GOT3 (cell line): ENCODE data around the gene PIM3.

Source experiments
- DNase-seq: peaks from one replicate; lab custom pipeline; 2025; ENCODE audit warnings: mixed read lengths; lab: John Stamatoyannopoulos, UW

PIM3 gene

DNA sequence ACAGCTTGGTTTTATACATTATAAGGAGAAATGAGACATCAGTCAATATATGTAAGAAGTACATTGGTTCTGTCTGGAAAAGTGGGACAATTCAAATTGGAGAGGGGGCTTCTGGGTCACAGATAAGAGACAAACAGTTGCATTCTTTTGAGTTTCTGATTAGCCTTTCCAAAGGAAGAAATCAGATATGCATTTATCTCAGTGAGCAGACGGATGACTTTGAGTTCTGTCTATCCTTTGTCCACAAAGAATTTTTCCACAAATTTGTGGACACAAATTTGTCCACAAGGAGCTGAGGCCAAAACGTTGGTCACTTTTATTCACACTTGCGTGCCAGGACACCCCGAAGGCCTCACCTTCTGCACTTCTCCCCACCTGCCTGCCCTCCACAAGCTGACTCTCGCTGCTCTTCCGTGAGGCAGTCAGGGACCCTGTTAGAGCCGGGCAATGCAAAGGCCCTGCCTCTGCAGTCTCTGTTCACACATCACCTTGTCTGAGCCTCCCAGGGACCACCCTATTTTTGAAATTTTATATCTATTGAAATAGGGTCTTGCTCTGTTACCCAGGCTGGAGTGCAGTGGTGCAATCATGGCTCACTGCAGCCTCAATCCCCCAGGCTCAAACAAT lies 31.4 kb downstream of the PIM3 start:
- DNase-seq = no peak

DNA sequence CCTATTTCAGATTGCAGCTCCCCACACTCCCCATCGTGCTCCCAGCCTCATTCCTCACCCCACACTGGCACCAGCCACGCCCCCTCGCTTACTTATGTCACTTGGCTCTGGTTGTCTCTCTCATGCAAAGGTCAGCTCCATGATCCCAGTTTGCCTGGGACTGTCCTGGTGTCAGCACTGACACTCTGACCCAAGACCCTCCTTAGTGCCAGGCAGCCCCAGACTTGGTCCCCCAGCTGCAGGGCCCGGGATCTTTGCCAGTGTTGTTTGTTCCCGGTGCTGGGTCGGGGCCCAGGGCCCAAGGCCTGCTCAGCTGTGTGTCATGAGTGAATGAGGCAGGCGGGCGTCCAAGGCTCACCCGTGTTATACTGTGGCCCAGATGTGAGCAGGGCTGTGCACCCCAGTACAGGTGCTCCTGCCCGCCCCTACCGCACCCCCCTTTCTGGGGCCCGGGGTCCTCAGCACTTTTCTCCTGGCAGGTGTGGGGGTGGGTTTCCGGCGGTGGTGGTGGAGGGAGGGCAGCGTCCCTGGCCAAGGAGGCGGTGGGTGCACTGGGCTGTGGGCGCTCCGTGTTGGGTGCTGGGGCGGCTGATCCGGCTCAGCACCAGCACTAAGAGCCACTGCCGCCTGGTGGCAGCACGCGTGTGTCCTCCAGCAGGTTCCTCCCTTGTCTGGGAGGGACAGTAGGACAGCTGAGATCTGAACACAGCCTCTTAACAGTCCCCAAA lies 32.5 kb downstream of the PIM3 start:
- no peak for DNase-seq

DNA sequence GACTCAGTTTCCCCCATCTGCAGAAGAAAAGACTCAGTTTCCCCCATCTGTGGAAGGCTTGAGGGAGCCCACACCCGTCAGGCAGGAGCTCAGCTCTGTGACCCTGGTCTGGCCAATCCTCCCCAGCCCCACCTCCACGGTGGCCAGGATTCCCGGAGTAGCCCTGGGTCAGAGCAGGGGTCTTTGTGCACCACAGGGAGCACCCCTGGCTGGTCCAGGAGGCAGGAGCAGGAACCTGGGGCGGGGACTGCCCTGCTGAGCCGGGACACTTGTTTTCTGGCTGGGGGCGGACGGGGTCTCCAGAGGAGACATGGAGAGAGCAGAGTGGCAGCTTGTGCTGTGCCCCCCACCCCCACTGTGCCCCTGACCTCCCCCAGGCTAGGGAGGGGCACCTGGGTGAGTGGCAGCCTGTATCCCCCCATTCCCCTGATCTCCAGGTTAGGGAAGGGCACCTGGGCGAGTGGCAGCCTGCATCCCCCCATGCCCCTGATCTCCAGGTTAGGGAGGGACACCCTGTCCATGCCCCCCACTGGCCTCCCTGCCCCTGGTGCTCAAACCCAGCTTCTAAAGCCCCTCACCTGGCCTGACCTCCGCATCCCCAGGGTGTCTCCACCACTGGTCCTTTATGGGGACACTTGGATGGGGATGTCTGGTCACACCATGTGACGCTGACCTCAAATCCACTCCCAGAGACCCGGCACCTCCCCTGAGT lies 33.2 kb downstream of the PIM3 start:
- DNase-seq = no peak

- no peak for DNase-seq
Observed at GRCh38 chr22:49994361-49995040, 33.9 kb downstream of the PIM3 start.

GRCh38 chr22:49995041-49995360 lies 34.4 kb downstream of the PIM3 start:
- no peak for DNase-seq

DNA sequence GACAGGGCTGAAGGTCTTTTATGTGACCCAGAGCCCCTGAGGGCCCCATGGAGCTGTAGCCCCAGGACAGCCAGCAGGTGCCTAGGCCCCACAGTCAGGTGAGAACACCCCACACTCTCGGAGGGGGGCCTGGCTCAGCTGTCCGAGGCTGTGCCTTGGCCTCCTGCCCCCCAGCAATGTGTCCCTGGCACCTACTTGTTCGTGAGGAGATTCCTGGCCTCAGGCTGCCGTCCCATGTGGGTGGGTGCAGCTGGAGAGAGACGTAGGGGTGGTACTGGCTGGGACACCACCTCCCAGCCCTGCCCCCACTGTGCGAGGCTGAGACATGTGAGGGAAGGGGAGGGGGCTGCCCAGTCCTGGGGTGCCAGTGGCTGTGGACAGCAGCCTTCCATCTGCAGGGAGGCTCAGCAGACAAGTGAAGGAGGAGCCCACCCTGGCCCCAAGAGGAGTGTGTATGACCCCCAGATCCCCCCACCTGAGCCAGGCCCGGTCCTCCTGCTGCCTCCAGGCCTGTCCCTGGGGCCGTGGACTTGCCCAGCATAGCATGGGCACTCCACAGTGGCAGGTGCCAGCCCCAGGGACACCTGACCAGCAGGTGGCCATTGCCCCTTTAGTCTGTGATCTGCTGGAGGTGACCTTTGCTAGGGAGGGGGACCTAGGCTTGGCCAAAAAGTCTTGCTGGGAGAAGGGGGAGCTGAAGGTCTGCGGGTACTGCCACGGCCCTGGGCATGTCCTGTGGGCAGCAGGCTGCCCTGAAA lies 35.0 kb downstream of the PIM3 start:
- DNase-seq = no peak

DNA sequence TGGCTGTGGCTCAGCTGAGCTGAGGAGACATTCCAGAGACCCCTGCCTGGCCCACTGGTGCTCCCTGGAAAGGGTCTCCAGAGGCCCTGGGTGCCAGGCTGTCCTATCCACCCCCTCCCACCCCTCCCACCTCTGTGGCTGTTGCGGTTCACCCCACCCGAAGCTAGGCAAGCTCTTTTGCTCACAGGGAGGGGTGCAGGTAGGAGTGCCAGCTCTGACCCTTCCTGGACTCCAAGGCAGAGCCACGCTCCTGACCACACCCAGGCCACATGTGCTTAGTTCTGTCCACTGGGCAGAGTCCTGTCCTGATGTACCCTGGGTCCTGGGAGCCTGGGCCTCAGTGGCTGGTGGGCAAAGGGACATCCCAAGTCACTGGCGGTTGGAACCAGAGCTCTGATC lies 35.5 kb downstream of the PIM3 start:
- DNase-seq = no peak

DNA sequence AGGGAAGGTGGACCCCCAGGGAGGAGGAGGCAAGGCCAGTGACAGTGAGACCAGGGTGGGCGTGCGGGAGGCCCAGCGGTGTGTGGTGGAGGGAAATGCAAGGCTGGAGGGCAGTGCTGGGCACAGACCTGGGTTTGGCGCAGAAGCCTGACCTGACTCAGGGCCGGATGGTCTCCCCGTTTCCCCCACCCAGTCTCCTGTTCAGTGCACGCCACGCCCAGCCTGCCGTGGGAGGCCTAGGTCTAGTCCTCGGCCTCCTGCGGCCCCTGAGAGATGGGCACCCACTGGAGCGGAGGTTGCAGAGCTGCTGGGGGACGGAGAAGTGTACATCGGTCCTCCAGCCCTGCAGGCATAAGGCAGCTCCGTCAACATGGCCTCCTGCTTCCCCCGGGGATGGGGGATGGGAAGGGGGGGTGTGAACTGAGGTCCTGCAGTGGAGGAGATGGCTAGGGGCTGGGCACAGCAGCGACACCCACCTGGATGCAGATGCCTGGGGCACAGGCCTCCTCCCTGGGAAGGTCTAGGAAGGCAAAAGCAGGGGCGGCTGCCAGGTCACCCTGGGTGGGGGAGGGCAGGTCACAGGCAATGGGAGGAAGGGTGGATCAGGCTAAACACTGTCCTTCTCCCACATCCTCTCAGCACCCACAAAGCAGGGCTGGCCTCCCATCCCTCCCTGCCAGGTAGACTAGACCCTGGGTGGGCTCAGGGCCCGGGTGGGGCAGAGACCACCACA lies 36.1 kb downstream of the PIM3 start:
- no peak for DNase-seq

DNA sequence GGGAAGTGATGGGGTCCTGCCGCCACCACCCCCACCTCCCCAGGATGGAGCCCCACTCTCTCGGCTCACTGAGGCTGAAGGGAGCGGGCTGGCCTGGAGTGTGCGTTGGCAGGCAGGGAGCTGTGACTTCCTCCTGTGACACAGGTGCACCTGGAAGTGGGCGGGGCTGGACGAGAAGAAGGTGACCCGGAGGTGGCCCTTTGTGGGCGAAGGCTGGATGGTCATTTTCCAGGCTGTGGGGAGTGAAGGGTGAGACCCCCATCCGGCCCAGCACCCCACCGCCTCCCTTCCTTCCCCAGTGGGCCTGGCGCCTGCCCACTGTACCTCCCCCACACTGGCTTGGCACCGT lies 36.7 kb downstream of the PIM3 start:
- no peak for DNase-seq

DNA sequence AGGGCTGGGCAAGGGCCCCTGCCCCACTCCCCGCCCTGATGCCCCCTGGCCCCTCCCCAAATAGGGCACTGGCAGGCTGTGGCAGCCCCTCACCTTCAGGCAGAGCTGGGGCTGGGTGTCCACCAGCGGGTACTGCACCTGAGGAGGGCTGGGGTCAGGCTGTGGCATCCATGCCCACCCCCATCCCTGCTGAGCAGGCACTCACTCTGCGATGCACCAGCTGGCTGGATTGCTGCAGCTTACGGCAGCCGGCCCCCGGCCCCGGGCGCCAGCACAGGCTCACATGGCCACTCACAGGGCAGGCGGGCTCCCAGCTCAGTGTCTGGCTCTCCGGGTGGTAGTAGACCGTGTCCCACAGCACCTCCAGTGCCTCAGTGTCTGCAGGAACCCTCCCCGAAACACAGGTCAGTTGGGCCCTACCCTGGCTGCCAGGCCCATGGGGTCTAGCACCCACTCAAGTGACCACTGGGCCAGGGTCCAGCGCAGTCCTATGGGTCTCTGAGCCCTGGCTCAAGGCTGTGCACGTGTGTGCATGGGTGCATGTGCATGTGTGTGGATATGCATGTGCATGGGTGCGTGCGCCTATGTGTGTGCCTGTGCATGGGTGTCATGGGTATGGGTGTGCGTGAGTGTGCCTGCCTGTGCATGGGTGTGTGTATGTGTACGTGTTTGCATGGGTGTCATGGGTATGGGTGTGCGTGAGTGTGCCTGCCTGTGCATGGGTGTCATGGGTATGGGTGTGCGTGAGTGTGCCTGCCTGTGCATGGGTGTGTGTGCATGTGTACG lies 37.6 kb downstream of the PIM3 start:
- DNase-seq = no peak

- no peak for DNase-seq
Observed at GRCh38 chr22:49998718-49999062, 38.1 kb downstream of the PIM3 start.

- no peak for DNase-seq
Observed at GRCh38 chr22:49999063-49999945, 38.7 kb downstream of the PIM3 start.

GRCh38 chr22:49999946-50000586 lies 39.5 kb downstream of the PIM3 start:
- no peak for DNase-seq

DNA sequence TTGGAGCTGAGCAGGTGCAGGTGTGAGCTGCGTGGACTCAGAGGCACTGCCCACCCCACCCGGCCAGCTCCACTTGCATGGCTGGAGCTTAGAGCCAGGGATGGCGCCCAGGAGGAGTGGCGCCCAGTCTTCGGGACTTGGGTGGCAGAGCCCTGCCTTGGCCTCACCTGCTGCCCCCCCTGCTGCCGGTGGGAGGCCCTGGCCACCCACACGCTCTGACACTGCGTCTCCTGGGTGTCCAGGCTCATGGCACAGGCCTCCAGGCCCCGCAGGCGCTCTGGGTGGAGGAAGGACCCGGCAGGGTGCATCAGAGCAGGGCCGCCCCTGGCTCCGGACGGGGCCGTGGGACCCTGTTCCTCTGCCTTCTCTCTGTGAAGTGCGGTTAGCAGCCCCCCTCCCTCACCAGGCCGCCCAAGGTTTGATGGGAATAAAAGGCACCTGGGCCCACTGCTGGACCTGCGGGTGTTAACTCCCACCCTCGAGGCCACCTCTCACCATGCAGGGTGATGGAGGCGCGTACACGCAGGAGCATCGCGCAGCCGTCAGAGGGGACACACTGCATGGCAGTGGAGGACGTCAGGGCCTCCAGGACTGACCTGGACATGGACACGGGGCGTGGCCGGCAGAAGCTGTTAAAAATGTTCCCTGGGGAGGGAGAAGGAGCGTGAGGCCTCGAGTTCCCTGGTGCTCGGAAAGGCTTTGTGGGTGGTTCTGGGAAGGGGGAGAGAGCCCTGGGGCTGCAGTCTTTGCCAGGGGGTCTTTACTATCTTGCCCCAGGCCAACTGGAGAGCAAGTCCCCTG lies 40.2 kb downstream of the PIM3 start:
- DNase-seq = no peak

DNA sequence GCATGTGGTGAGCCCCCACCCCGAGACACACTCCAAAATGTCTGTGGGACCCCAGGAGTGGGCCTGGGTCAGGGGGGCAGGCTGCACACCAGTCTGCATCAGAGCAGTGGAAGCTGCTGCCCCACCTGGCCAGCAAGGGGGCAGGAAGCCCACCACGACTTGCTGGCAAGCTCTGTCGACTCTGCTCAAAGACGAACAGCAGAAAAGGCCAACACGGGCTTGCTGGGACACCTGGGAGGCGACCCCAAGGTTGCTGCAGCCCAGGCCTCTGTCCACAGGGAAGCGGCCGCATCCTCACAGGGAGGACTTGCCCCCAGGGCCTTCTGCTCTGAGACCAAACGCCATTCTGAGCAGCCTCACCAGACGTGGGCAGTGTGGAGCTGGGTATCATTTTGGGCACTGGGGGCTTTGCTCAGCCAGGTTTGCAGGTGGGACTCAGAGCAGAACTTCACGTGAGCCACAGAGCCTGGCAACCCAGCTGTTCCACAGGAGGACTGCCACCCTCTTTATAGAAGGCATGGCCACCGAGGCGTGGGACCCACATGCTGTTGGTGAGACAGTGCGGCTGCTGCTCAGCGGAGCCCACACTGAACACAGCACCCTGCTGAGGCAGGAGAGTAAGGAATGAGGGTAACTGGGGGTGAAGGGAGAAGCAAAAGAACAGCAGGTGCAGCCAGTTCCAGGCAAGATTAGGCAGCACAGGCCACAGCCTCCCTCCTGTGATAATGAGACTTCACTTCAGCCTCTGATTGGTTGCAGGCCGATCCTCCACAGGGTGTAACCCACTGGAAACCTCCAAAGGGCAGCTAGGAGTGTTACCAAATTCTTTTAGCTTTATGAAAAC lies 41.0 kb downstream of the PIM3 start:
- DNase-seq = no peak

GRCh38 chr22:50002791-50003190 lies 42.2 kb downstream of the PIM3 start:
- no peak for DNase-seq

- DNase-seq = no peak
Observed at GRCh38 chr22:50004918-50005317, 44.3 kb downstream of the PIM3 start.
